Activated naive CD4-positive, alpha-beta T cell treated with anti-CD3 and anti-CD28 coated beads, Interleukin-2, amount 10 ng/mL, durations not matched to agents 7 days and 5 days (primary cell): ENCODE measurements around the gene CSRNP2.
"Not testable (repeated sequence)": the region's sequence is repeated elsewhere in the genome, so short reads cannot be mapped to it uniquely, and the experiment has no call there.

Experiments
- CTCF ChIA-PET: fragments of 350-600 bp; sonication (Branson Sonifier 250); formaldehyde crosslinking; loops from one replicate; lab custom pipeline; 2021; ENCODE audit warnings: antibody characterized with exemption; lab: Charles Lee
- DNase-seq: peaks from one replicate; pipeline ENCODE4 v3.0.0-alpha.2; 2020
- H3K27ac Mint-ChIP-seq: one replicate; pipeline ENCODE4 v1.8.0; 2021; ENCODE audit warnings: mild to moderate bottlenecking, moderate library complexity, mixed read lengths
- H3K27me3 Mint-ChIP-seq: one replicate; pipeline ENCODE4 v1.8.0; 2021; ENCODE audit warnings: mild to moderate bottlenecking, mixed read lengths
- H3K36me3 Mint-ChIP-seq: one replicate; pipeline ENCODE4 v1.8.0; 2021; ENCODE audit warnings: mixed read lengths
- H3K4me1 Mint-ChIP-seq: one replicate; pipeline ENCODE4 v1.8.0; 2021; ENCODE audit warnings: mixed read lengths
- H3K4me3 Mint-ChIP-seq: one replicate; pipeline ENCODE4 v1.8.0; 2021; ENCODE audit warnings: mild to moderate bottlenecking, moderate library complexity, mixed read lengths
- H3K9me3 Mint-ChIP-seq: one replicate; pipeline ENCODE4 v1.8.0; 2021; ENCODE audit warnings: mixed read lengths

CSRNP2 gene

GRCh38 chr12:51028813-51029150, 54.6 kb downstream of the CSRNP2 start:
- Mint-ChIP-seq H3K27ac (no peak overlapping the region), H3K4me1 (peaks cover 37% of the 10 kb centered on the region), H3K36me3 (peaks cover 7% of the 10 kb centered on the region), H3K9me3 (no peaks in the 10 kb centered on the region), H3K27me3 (peaks cover 24% of the 10 kb centered on the region), H3K4me3 (no peak overlapping the region)
- DNase-seq = no peak
- CTCF ChIA-PET = interaction anchor here (1.1 to 4.7 kb wide), 9 partner anchors 18 to 594 kb away, joined by 3 to 26 read pairs (median 5); no protein-coding TSS in a partner anchor

GRCh38 chr12:51028126-51028812, 55.1 kb downstream of the CSRNP2 start:
- Mint-ChIP-seq H3K4me1 (peaks cover 43% of the 10 kb centered on the region), H3K27me3 (peaks cover 20% of the 10 kb centered on the region), H3K36me3 (peaks cover 9% of the 10 kb centered on the region), H3K9me3 (no peaks in the 10 kb centered on the region), H3K27ac (no peak overlapping the region), H3K4me3 (peak overlapping the region; percentile 18)
- peak; percentile 32 for DNase-seq
- CTCF ChIA-PET = interaction anchor here (0.9 to 4.7 kb wide), 11 partner anchors 17 to 593 kb away, joined by 3 to 26 read pairs (median 5); no protein-coding TSS in a partner anchor

GRCh38 chr12:51027342-51027835, 56.0 kb downstream of the CSRNP2 start:
- DNase-seq = no peak
- Mint-ChIP-seq H3K9me3 (no peaks in the 10 kb centered on the region), H3K4me3 (peak overlapping the region; percentile 38), H3K27me3 (peaks cover 18% of the 10 kb centered on the region), H3K4me1 (peaks cover 47% of the 10 kb centered on the region), H3K27ac (no peak overlapping the region), H3K36me3 (peaks cover 9% of the 10 kb centered on the region)
- CTCF ChIA-PET = interaction anchor here (0.6 to 4.7 kb wide), 13 partner anchors 15 to 592 kb away, joined by 3 to 26 read pairs (median 5); partner anchors contain the start of gene DIP2B

- no peaks in the 10 kb centered on the region for H3K9me3 Mint-ChIP-seq
- CTCF ChIA-PET = interaction anchor here (0.7 to 4.7 kb wide), 14 partner anchors 17 to 521 kb away, joined by 3 to 26 read pairs (median 4); partner anchors contain the start of genes ATF1 and DIP2B
- H3K4me1 Mint-ChIP-seq = peaks cover 58% of the 10 kb centered on the region
- H3K27ac Mint-ChIP-seq = peak within 1 kb of the TSS; percentile 97
- H3K4me3 Mint-ChIP-seq = peak within 1 kb of the TSS; percentile 98
- peaks cover 11% of the 10 kb centered on the region for H3K36me3 Mint-ChIP-seq
- DNase-seq = peak; percentile 96
- H3K27me3 Mint-ChIP-seq = peaks cover 18% of the 10 kb centered on the region
Measured at GRCh38 chr12:51025836-51026638, 57.4 kb downstream of the CSRNP2 start, which contains the start of gene SLC11A2. SLC11A2 (minus strand) TSS chr12:51026384; CDS start chr12:51010728, 15,656 bp downstream.

DNA sequence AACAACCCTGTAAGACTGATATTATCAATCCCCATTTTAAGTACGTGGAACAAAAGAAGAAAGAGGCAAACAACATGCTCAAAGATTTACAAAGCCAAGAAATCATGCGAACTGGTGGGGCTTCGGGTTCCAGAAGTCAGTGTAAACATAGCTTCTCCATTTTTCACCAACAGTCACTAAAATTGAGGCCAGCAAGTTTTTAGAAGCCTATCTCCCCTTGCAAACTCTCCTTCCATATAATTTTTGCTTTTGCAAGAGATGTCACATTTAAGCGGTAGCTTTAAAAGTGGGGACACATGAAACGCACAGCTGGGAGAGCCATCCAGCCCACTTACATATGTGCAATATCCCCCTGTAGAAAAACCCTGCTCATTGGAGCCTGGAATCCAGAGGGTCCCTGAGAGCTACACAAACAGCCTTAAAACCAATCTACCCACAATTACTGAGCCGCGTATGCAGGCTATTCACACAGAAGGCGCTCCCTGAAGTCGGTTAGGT, 58.0 kb downstream of the CSRNP2 start:
- DNase-seq = no peak
- CTCF ChIA-PET = interaction anchor here (0.6 to 2.0 kb wide), 5 partner anchors 16 to 521 kb away, joined by 3 to 11 read pairs (median 4); partner anchors contain the start of genes ATF1 and DIP2B
- peaks cover 18% of the 10 kb centered on the region for H3K27me3 Mint-ChIP-seq
- peak overlapping the region; percentile 97 for H3K27ac Mint-ChIP-seq
- no peaks in the 10 kb centered on the region for H3K9me3 Mint-ChIP-seq
- peak overlapping the region; percentile 98 for H3K4me3 Mint-ChIP-seq
- peaks cover 65% of the 10 kb centered on the region for H3K4me1 Mint-ChIP-seq
- H3K36me3 Mint-ChIP-seq = peaks cover 11% of the 10 kb centered on the region

DNA sequence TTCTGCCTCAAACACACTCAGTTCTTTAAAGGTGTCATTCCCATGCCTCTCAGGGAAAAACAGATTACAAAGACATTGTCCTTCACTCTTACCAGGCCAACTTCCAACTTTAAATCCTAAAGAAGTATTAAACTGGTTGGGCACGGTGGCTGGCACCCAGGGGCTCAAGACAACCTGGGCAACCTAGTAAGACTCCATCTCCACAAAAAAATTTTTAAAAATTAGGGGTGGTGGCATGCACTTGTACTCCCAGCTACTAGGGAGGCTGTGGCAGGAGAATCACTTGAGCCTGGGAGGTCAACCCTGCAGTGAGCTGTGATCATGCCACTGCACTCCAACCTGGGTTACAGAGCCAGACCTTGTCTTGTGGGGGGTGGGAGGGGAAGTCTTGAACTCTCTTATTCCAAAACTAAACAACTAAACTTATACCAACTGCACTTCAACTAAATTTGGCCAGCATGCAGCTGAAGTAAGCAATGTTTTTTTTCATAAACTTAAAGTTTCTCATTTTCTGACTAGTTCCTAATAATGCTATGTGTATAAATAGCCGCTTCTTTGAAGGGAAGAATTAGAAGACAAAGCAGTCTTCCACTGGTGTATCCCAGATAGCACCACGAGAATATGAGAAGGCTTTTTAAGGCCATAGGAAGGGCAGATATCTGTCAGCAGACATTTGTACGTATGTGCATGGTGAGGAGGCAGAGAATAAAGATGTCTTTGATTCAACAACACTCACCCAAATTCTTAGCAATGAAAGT, 59.6 kb downstream of the CSRNP2 start:
- DNase-seq = no peak
- Mint-ChIP-seq H3K4me3 (peak overlapping the region; percentile 98), H3K9me3 (no peaks in the 10 kb centered on the region), H3K27me3 (peaks cover 10% of the 10 kb centered on the region), H3K4me1 (peaks cover 68% of the 10 kb centered on the region), H3K27ac (peak overlapping the region; percentile 97), H3K36me3 (peaks cover 11% of the 10 kb centered on the region)
- CTCF ChIA-PET = interaction anchor here (0.6 kb wide), 1 partner anchor 37 kb away, joined by 3 read pairs; no protein-coding TSS in a partner anchor

GRCh38 chr12:51021694-51022093, 61.7 kb downstream of the CSRNP2 start:
- peaks cover 60% of the 10 kb centered on the region for H3K4me1 Mint-ChIP-seq
- H3K4me3 Mint-ChIP-seq = no peak overlapping the region
- H3K36me3 Mint-ChIP-seq = peaks cover 12% of the 10 kb centered on the region
- CTCF ChIA-PET = interaction anchor here (0.5 to 1.0 kb wide), 4 partner anchors 9 to 196 kb away, joined by 3 to 6 read pairs (median 4); partner anchors contain the start of gene POU6F1
- H3K9me3 Mint-ChIP-seq = no peaks in the 10 kb centered on the region
- H3K27ac Mint-ChIP-seq = peak overlapping the region; percentile 11
- H3K27me3 Mint-ChIP-seq = no peaks in the 10 kb centered on the region
- DNase-seq = no peak

DNA sequence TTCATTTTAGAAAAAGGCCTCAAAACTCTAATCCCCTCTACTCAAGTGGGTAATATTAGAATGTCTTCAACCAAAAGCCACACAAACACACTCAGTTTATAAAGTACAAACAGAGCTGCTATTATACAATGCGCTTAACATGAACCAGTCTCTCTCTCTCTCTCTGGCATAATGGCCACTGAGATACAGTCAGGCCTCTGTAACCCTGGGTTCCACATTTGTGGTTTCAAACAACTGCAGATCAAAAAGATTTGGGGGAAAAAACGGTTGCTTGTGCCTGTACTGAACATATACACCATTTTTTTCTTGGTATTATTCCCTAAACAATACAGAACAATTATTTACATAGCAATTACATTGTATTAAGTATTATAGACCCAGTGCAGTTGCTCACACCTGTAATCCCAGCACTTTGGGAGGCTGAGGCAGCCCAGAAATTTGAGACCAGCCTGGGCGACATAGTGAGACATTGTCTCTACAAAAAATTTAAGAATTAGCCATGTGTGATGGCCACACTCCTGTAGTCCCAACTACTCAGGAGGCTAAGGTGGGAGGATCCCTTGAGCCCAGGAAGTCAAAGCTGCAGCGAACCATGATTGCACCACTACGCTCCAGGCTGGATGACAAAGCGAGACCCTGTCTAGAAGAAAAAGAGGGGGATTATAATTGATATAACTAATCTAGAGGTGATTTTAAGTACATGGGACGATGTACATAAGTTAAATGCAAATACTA, 62.8 kb downstream of the CSRNP2 start:
- H3K4me3 Mint-ChIP-seq = no peak overlapping the region
- peaks cover 11% of the 10 kb centered on the region for H3K36me3 Mint-ChIP-seq
- no peak for DNase-seq
- H3K9me3 Mint-ChIP-seq = no peaks in the 10 kb centered on the region
- H3K27me3 Mint-ChIP-seq = no peaks in the 10 kb centered on the region
- no peak overlapping the region for H3K27ac Mint-ChIP-seq
- CTCF ChIA-PET = no interaction called here
- peaks cover 53% of the 10 kb centered on the region for H3K4me1 Mint-ChIP-seq

DNA sequence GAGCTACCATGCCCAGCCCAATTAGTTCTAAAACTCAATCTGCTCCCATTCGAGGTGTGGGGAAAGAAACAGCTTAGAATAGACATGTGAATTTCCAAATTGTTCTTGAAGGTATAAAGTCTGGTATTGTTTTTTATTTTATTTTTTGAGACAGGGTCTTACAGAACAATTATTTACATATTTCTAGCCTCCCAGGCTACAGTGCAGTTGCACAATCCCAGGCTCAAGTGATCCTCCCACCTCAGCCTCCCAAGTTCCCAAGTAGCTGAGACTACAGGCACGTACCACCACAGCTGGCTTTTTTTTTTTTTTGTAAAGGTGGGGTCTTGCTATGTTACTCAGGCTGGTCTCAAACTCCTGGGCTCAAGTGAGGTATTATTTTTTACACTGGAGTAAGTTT, 63.5 kb downstream of the CSRNP2 start:
- no peak for DNase-seq
- Mint-ChIP-seq H3K27me3 (no peaks in the 10 kb centered on the region), H3K36me3 (peaks cover 11% of the 10 kb centered on the region), H3K27ac (no peak overlapping the region), H3K9me3 (no peaks in the 10 kb centered on the region), H3K4me1 (peaks cover 46% of the 10 kb centered on the region), H3K4me3 (no peak overlapping the region)
- CTCF ChIA-PET = no interaction called here

DNA sequence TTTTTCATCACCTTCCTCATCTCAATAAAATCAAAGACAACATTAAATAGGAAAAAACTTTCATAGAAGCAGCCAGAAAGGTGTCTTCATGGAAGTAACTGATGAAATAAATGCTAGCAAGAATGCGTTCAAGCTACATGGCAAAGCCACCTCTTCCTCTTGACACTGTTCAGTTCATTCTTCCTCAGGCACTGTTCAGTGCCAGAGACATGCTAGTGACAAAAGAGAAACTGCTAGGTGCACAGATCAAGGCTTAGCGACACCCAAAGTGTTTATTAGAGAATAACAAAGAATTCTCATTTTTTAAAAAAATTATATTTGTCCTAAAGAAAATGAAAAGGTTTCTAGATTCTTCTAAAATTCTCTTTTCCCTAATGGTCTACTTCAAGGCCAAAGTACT, 64.4 kb downstream of the CSRNP2 start:
- Mint-ChIP-seq H3K4me1 (peaks cover 37% of the 10 kb centered on the region), H3K27me3 (no peaks in the 10 kb centered on the region), H3K36me3 (peaks cover 6% of the 10 kb centered on the region), H3K27ac (no peak overlapping the region), H3K9me3 (no peaks in the 10 kb centered on the region), H3K4me3 (no peak overlapping the region)
- no peak for DNase-seq
- CTCF ChIA-PET = no interaction called here

GRCh38 chr12:51017452-51017851, 65.9 kb downstream of the CSRNP2 start:
- Mint-ChIP-seq H3K27ac (no peak overlapping the region), H3K9me3 (no peaks in the 10 kb centered on the region), H3K36me3 (peaks cover 5% of the 10 kb centered on the region), H3K4me3 (no peak overlapping the region), H3K27me3 (no peaks in the 10 kb centered on the region), H3K4me1 (peaks cover 35% of the 10 kb centered on the region)
- CTCF ChIA-PET = no interaction called here
- no peak for DNase-seq

- H3K9me3 Mint-ChIP-seq, H3K27ac Mint-ChIP-seq, H3K27me3 Mint-ChIP-seq, H3K4me3 Mint-ChIP-seq, CTCF ChIA-PET, DNase-seq, H3K36me3 Mint-ChIP-seq: not testable (repeated sequence)
- H3K4me1 Mint-ChIP-seq = peaks cover 33% of the 10 kb centered on the region
Measured at GRCh38 chr12:51014467-51014866, 68.9 kb downstream of the CSRNP2 start.

DNA sequence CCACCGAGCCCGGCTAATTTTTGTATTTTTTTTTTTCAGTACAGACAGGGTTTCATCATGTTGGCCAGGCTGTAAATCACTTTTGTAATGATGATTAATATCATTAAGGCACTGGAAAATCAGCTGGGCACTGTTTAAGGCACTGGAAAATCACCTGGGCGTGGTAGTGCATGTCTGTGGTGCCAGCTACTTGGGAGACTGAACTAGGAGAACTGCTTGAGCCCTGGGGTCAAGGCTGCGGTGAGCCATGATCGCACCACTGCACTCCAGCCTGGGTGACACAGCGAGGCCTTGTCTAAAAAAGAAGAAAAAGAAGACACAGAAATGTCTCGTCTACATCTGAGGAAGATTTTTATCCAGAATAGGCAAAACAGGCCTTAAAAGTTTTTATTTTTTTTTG, 70.0 kb downstream of the CSRNP2 start:
- Mint-ChIP-seq H3K36me3 (peaks cover 6% of the 10 kb centered on the region), H3K9me3 (no peaks in the 10 kb centered on the region), H3K27ac (no peak overlapping the region), H3K4me3 (no peak overlapping the region), H3K4me1 (peaks cover 39% of the 10 kb centered on the region), H3K27me3 (no peaks in the 10 kb centered on the region)
- no peak for DNase-seq
- CTCF ChIA-PET = no interaction called here
